ENCODE data around the gene SLC10A1.
"Not testable (repeated sequence)": the region's sequence is repeated elsewhere in the genome, so short reads cannot be mapped to it uniquely, and the experiment has no call there.

SLC10A1 gene

DNA sequence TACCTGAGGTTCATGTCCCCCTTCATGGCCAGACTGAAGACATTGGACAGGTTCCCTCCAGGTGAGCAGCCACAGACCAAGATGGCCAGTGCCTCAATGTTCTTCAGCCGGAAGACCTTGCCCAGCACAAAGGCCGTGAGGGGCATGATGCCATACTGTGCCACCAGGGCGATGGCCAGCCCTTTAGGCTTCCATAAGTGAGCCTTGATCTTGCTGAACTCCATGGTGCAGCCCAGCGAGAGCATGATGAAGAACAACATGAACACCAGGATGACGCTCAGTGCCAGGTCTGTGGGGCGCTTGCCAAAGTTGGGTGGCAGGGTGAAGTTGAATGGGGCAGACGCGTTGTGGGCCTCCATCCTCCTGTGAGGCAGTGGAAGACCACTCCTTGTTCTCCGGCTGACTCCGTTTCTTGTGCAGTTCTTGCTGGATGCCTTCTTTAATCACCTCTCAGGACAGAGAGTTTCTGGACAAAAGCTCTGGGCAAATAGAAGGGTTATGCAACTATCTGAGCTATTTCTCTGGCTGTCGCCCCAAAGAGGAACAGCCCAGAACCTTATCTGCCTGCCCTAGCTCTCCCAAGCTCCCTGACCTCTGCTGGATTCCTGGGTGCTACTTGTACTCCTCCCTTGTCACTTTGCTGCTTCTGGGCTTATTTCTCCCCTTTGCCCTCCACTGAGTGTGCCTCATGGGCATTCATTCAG, at the start of gene SLC10A1:
Gene SLC10A1, minus strand, starts transcription at position 445 of the 704 bp plus-strand sequence. Its CDS starts 86 bp downstream, at position 359.
- no peak for DNase-seq (ENCODE audit: low read depth in 3 of 3)

DNA sequence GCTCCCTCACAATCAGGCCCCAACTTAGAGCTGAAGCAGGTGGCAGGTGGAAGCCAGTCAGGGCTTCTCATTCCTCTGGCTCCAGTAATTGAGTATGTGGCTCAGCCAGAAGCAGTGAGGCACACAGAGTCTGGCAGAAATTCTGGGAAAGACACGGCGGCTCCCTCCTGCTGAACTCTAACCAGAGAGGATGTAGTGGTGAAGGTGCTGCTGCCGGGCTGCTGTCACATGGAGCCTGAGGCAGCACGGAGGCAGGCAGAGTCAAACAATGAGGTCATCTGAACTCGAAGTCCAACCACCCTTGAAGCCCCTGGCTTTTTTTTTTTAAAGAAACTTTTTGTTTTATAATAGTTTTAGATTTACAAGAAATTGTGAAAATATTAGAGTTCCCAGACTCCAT, 48.7 kb upstream of the SLC10A1 start:
- no peak for DNase-seq (ENCODE audit: low read depth in 3 of 3)

DNA sequence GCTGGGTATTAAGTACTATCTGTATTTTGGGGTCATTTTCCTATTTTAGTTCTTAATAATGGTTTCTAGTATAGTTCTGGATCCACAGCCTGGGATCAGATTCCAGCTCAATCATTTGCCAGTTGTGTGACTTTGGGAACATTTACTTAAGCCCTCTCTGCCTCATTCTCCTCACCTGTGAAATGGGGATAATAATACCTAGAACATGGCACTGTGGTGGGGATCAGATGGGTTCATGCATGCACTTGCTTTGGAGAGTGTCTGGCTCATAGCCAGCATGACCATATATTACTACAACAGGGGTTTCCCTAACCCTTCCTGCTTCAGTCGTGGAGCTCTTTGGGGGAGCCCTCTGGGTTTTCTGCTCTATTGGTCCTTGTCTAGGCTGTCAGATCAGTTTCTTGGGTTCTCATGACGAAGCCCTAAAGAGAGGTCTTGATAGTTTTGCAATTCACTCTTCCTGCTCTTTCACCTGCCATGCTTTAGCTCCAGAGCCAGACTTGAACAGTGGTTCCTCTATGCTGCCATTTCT, 48.1 kb upstream of the SLC10A1 start:
- no peak for DNase-seq (ENCODE audit: low read depth in 3 of 3)

DNA sequence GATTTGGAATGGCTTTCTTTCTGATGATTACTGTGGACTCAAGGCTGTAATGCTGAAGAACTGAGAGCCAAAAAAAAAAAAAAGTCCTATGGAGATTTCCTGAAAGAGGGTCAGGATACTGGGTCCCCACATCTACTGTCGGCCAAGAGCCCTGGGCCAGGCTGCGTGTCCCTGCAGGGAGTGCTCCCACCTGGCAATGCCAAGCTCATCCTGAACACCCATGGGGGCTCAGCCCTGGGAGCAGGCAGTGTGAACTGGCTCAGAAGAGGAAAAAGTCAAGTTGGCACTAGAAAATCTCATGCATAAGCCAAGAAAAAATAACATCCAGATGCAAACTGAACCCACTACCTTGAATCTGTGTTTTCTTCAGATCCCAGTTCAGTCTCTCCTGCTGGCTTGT, 47.1 kb upstream of the SLC10A1 start:
- no peak for DNase-seq (ENCODE audit: low read depth in 3 of 3)

DNA sequence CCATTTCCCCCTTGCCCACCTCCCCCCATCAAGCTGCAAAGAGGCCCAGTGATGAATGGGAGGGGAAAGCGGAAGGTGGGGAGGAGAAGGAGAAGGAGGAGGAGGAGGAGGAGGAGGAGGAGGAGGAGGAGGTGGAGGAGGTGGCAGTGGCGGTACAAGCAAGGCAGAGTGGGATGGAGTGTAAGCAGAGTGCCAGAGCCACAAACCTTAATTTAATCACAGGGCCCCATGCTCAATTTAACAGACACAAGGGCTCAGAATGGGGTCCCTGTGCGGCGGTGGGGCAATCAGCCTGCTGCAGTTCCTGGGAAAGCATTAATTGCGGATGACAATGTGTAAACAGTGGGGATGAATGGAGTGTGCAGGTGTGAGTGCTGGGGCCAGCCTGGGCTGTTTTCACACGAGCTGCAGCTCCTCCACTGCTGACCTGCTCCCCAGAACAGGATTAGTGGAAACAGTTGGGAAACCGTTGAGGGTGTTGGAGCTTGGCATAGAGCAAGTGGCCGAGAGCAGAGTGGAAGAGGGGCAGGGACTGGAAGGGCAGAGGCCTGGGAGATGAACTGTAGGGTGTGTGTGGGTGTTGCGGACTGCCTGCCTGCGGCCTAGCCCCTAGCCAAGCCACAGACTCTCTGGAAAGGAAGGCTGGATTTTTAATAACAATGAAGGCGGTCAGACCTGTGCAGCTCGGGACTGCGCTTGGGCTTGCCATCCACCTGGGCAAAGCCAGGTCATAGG, 45.8 kb upstream of the SLC10A1 start:
- DNase-seq (ENCODE audit: low read depth in 3 of 3), result no peak

DNA sequence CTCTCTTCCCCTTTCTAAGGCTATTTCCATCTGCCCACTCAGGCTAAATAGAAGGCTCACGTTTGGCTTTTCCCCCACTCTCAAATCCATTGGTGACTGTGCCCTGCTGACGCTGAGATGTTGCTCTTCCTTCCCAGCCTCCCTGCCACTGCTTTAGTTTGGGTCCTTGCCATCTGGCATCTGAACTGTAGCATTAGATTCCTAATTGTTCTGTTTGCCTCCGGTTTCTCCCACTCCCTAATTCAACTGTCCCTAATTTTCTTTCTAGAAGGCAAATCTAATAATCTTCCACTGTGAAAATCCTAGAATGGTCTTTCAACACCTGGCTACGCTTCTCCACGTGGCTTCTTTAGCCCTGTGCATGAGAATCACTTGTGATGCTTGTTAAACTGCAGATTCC, 44.6 kb upstream of the SLC10A1 start:
- DNase-seq (ENCODE audit: low read depth in 3 of 3), result no peak

DNA sequence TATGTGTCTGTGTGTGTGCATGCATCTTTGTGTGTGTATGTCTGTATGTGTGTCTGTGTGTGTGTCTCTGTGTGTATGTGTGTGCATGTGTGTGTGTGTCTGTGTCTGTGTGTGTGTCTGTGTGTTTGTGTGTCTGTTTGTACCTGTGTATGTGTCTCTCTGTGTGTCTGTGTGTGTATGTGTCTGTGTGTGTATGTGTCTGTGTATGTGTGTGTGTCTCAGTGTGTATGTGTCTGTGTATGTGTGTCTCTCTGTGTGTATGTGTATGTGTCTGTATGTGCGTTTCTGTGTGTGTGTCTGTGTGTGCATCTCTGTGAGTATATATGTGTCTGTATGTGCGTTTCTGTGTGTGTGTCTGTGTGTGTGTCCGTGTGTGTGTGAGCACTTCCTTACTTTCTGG, 42.6 kb upstream of the SLC10A1 start:
- DNase-seq (ENCODE audit: low read depth in 3 of 3), result no peak

DNA sequence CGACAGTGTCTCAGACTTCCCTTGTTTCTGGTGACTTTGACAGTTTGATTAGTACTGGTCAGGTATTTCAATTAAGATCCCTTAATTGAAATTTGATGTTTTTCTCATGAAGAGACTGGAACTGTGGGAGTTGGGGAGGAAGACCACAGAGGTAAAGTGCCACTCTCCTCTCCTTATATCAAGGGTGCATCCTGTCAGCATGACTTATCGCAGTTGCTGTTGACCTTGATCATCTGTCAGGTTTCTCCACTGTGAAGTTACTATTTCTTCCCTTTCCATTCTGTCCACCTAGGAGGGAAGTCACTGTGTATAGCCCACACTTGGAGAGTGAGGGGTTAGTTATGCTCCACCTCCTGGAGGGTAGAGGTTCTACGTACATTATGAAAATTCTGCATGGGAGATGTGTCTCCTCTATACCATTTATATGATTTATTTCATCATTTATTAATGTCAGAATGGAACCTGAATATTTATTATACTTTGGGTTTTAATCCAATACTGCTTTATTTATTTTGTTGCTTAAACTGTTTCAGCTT, 41.9 kb upstream of the SLC10A1 start:
- no peak for DNase-seq (ENCODE audit: low read depth in 3 of 3)

DNA sequence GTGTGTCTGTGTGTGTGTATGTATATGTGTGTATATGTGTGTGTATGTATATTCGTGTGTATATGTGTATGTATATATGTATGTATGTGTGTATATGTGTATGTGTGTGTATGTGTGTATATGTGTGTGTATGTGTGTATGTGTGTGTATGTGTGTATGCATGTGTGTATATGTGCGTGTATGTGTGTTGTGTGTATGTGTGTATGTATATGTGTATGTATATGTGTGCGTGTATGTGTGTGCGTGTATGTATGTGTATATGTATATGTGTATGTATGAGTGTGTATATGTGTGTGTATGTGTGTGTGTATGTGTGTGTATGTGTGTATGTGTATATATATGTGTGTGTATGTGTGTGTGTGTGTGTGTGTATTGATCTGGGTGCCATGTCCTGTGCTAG, 31.8 kb upstream of the SLC10A1 start:
- no peak for DNase-seq (ENCODE audit: low read depth in 3 of 3)

DNA sequence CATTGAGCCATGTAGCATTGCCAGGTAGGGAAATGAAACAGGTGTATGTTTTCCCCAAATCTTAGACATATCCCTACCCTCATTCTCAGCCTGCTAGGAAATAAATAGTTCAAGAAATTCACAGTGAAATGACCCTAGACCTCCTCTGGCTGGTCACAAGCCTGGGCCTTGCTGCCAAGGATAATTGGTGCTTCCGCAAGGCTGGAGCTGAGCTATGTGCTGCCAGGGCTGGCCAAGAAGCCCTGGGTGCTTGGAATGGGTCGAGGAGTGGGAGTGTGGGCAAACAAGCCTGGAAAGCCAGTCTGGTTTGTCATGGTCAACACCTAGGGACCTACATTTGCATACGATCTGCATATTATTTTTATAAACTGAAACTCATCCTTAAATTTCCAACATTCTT, 31.3 kb upstream of the SLC10A1 start:
- DNase-seq (ENCODE audit: low read depth in 3 of 3), result no peak

DNA sequence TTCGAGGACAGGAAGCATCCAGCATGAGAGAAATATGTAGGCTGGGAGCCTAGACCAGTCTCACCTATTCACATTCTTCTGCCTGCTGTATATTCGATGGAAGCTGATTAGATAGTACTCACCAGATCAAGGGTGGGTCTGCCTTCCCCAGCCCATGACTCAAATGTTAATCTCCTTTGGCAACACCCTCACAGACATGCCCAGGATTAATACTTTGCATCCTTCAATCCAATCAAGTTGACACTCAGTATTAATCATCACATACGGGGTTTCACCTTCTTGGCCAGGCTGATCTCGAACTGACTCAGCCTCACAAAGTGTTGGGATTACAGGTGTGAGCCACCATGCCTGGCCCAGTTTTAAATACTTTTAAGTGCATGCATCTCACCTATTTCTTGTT, 30.5 kb upstream of the SLC10A1 start:
- no peak for DNase-seq (ENCODE audit: low read depth in 3 of 3)

DNA sequence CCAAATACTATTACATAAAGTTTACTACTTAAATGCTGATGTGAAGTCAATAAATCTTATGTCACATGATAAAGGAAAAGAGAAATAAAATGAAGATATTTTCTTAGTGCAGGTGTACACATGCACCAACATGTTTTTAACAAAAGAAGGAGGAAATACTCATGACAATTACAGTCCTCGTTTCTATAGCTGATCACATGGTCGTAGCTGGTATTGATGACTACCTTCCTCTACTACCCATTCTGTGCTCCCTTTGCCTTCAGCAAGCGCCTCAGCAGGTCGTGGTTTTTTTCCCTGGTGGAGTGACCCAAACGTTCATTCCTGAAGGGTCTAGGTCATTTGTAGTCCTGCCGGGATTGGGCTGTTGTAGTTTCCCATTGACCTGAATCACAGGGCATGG, 25.4 kb upstream of the SLC10A1 start:
- DNase-seq (ENCODE audit: low read depth in 3 of 3), result no peak

DNA sequence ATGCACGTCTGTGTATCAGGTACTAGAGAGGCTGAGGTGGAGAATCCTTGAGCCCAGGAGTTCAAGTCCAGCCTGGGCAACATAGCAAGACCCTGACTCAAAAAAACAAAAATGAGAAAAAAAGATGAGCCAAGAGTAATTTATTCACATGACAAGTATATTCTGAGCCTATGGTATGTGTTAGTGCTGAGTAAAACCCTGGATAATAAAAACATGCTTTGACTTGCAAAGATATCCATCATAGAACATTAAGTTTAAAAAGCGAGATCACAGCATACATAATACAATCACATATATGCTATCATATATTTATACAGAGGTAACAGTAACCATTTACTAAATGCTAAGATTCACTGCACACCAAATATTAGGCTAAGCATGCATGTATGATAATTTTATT, 23.9 kb upstream of the SLC10A1 start:
- no peak for DNase-seq (ENCODE audit: low read depth in 3 of 3)

DNA sequence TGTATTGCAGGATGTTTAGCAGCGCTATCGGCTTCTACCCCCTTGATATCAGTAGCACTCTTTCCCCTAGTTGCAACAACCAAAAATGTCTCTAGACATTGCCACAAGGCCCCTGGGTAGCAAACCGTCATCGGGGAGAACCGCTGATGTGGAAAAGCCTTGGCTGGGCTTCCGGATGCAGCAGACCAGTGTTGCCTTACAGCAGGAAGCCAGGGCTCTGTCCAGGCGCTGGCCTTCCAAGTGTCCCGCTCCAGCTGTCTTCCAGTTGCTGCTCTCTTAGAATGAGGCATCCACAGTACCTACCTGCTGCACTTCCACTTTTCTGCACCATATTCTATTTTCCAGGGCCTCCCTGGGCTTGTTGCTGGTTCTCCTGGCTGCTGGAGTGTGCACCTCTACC, 22.6 kb upstream of the SLC10A1 start:
- DNase-seq (ENCODE audit: low read depth in 3 of 3), result no peak

DNA sequence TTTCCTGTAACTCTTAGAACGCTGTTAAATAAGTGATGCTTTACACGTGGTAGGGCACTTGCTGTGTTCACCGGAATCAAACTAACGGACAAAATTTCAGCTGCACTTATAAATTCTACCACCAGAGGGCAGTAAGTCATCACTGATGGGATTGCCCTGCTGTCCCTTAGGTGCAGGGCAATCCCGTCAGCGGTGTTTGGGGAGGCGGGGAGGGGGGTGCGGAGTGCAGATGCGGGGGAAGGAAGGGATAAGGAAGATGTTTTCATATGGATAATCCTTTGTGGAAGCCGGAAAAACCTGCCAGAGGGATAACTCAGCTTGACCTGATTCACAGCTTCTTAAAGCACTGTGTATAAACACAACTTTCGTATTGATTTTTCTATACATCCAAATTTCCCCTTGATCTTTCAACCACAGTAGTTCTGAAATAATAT, 21.7 kb upstream of the SLC10A1 start:
- DNase-seq (ENCODE audit: low read depth in 3 of 3), result peak; percentile 1 to 37 (median 7)

DNA sequence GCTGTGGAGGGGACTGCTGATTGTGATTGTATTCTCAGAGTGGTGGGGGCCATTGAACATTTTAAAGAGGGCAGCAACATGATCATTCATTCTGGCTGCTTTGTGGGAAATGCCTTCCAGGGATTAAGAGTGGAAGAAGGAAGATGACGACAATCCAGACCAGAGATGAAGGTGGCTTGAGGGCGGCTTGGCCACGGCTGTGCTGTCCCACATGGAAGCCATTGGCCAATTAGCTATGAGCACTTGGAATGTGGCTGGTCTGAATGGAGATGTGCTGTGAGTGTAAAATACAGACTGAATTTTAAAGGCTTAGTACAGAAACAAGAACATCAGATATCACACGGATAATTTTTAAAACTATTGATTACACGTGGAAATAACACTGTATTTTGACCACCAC, 19.2 kb upstream of the SLC10A1 start:
- no peak for DNase-seq (ENCODE audit: low read depth in 3 of 3)

DNA sequence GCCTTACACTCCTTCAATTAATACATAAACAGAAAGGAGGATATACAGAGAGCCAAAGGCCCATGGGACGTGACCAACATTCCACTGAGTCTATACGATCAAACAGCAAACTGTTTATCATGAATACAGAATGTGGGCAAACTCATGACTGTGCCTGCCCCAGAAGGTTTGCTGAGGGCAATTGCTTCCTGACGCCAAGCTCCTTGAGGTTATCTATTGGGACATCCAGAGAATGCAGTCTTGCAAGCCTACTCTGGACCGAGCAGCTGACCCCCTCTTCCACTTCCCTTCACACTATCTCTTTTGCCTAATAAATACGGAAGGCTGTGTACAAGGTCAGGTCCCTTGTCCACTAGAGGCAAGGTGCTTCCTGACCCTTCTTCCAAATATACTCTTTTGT, 18.5 kb upstream of the SLC10A1 start:
- no peak for DNase-seq (ENCODE audit: low read depth in 3 of 3)

DNA sequence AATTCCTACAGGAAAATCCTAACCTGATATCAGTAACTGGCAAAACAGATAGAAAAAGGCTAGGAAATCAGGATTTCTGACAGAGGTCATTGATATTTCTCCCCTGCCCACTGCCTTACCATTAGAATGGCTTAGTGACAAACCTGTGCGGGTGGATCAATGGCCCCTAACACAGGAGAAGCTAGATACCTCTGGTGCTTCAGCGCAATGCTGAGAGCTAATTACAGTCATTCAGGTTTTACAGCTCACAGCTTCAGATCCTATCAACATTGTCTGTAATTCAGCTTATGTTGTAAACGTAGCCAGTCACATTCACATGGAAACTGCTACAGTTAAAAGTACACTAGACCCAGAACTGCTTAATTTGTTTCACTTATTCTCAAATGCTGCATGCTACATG, 17.4 kb upstream of the SLC10A1 start:
- DNase-seq (ENCODE audit: low read depth in 3 of 3), result no peak

DNA sequence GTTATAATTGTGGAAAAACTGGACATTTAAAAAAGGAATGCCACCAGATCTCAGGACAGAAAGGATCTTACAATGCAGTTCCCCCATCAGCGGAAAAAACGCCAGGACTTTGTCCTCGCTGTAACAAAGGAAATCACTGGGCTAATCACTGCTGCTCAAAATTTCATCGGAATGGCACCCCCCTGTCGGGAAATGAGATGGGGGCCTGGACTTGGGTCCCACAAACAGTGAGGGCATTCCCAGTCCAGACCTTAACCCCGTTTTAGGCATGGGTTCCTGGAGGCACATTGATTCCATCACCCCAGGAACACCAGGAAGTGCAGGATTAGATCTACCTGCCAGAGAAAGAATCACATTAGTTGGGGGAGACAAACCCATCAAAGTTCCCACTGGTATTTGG, 16.3 kb upstream of the SLC10A1 start:
- DNase-seq (ENCODE audit: low read depth in 3 of 3), result not testable (repeated sequence)

DNA sequence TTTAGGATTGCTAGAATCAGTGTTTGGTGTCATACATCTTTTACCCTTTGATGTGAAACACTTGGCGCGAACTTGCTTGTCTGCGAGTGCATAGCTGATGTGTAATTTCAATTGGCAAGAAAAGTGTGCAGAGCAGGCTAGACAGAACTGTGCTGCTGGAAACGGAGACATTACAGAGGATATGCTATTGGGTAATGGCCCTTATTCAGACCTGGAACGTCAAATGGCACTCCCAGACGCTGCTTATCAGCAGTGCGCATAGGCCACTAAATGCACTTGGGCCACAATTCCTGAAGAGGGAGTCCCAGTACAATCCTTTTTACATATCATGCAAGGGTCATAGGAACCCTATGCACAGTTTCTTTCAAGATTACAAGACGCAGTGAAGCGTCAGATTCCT, 15.7 kb upstream of the SLC10A1 start:
- no peak for DNase-seq (ENCODE audit: low read depth in 3 of 3)

DNA sequence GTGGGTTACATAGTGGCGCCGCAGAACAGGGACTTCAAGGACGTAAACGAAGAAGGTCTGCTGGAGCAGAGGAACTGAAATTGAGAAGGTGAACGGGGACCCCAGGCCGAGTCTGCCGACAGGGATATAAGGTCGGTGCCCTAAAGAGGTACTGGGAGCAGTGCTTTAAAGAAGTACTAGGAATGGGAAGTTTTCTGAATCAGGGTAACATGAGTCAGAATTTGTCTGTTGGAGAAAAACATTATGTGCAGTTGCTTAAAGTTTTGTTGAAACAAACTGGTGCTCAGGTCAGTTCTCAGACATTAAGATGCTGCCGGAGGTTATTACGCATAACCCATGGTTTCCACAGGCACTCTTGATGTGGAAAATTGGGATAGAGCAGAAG, 14.8 kb upstream of the SLC10A1 start:
- no peak for DNase-seq (ENCODE audit: low read depth in 3 of 3)

DNA sequence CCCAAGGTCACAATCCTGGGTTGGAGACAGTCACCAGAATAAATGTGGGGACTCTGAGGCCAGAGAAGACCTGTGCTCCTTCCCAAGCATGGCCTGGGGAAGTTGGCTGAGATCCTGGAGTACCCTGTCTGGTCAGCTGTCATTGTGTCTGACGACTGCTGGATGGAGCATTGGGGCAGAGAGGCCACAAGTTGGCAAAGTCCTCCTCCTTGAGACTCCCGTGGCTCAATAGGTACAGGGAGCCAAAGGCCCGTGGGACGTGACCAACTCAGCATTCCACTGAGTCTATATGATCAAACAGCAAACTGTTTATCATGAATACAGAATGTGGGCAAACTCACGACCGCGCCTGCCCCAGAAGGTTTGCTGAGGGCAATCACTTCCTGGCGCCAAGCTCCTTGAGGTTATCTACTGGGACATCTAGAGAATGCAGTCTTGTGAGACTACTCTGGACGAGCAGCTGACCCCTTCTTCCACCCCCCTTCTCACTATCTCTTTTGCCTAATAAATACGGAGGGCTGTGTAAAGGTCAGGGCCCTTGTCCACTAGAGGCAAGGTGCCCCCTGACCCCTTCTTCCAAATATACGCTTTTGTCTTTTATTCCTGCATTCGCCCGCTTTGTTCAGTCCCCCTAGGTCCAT, 14.3 kb upstream of the SLC10A1 start:
- no peak for DNase-seq (ENCODE audit: low read depth in 3 of 3)
